Right lobe of liver (tissue), 6 donors: ENCODE data around the gene PPP1R14B. TPM values are rescaled to one million over a fixed set of nuclear protein-coding genes. Genes with fewer than 3 reads are reported as not detected.

Experiments
- ATAC-seq, 4 donors: fragments of 200-7000 bp; cut with Tn5 transposase; one replicate each; pipeline ENCODE4 v1.9.1; 2020; ENCODE audit warnings: mild to moderate bottlenecking in 4 of 4, moderate library complexity in 4 of 4
- DNase-seq, 3 donors: peaks; one replicate each; pipeline ENCODE4 v3.0.0-alpha.2; 2020
- H3K27ac ChIP-seq, 3 donors: fragments of 200-600 bp; one replicate each; pipeline ENCODE4 v1.8.0; 2022
- H3K27me3 ChIP-seq, 2 donors: fragments of 200-600 bp; one replicate each; pipeline ENCODE4 v1.8.0; 2022
- H3K36me3 ChIP-seq, 4 donors: fragments of 200-600 bp; sonication (generic) in 1 of 4; one replicate each; pipeline versions ENCODE4 v1.5.1 to v1.8.0; 2017 to 2022; ENCODE audit warnings: control low read depth in 1 of 4
- H3K4me1 ChIP-seq, 4 donors: fragments of 200-600 bp; sonication (generic) in 1 of 4; one replicate each; pipeline versions ENCODE4 v1.5.1 to v1.8.0; 2017 to 2022; ENCODE audit warnings: control low read depth in 1 of 4
- H3K4me3 ChIP-seq, 3 donors: fragments of 200-600 bp; one replicate each; pipeline ENCODE4 v1.8.0; 2022
- H3K9me3 ChIP-seq, 4 donors: fragments of 200-600 bp; sonication (generic) in 1 of 4; one replicate each; pipeline versions ENCODE4 v1.5.1 to v1.8.0; 2017 to 2022; ENCODE audit warnings: control low read depth in 1 of 4
- POLR2A ChIP-seq: fragments of 450-650 bp; IDR thresholded peaks from one replicate; pipeline ENCODE4 v1.6.1; 2017; ENCODE audit warnings: antibody characterized with exemption, mild to moderate bottlenecking
- WGBS: methylation state at CpG from one replicate; pipeline ENCODE4 v1.1.6; 2018; ENCODE audit warnings: low coverage, low lambda C conversion rate; ENCODE audit not compliant: insufficient coverage; ENCODE audit errors: missing lambda C conversion rate; 5-methylcytosine and 5-hydroxymethylcytosine counted together
- intact Hi-C, 2 donors: fragments of 100-400 bp; cut with DNase I; formaldehyde crosslinking; loops; one replicate each; pipeline versions ENCODE4 v1.11.2 to v1.14.1; 2022
- total RNA-seq, 6 experiments: library from RNA; depleted of rRNA in 2 of 6; stranded (reverse); fragments of >200 nt in 2 of 6; fragmentation: NEBNext Ultra II Directional in 3 of 6; extraction: Animal tissue kit (Norgen Biotek cat#: 25700) in 3 of 6; gene quantifications; one replicate each; pipeline versions ENCODE4 v1.1.0 to v1.2.4, GENCODE V29; 2016 to 2023
- TF ChIP-seq, protein P1 (sequence below), 4 donors: fragments of 200-600 bp in 3 of 4; fragments of 450-650 bp in 1 of 4; IDR thresholded peaks; one replicate each; pipeline versions ENCODE4 v1.5.1 to v1.8.0; 2016 to 2022; ENCODE audit warnings: antibody characterized with exemption in 4 of 4, mild to moderate bottlenecking in 2 of 4
- donor health status: DM: no; HTN: yes; CAD: no.
- donor health status: DM: no; HTN: no; CAD: no.
- donor health status: DM: no; HTN: no; CAD: no.
- donor health status: DM: no; HTN: yes; CAD: no.
- donor health status: DM: no; HTN: yes; CAD: no.

Gene PPP1R14B
- total RNA-seq, 6 experiments from 2014 or later: 34.1 to 90.3 (median 49.7) TPM

DNA sequence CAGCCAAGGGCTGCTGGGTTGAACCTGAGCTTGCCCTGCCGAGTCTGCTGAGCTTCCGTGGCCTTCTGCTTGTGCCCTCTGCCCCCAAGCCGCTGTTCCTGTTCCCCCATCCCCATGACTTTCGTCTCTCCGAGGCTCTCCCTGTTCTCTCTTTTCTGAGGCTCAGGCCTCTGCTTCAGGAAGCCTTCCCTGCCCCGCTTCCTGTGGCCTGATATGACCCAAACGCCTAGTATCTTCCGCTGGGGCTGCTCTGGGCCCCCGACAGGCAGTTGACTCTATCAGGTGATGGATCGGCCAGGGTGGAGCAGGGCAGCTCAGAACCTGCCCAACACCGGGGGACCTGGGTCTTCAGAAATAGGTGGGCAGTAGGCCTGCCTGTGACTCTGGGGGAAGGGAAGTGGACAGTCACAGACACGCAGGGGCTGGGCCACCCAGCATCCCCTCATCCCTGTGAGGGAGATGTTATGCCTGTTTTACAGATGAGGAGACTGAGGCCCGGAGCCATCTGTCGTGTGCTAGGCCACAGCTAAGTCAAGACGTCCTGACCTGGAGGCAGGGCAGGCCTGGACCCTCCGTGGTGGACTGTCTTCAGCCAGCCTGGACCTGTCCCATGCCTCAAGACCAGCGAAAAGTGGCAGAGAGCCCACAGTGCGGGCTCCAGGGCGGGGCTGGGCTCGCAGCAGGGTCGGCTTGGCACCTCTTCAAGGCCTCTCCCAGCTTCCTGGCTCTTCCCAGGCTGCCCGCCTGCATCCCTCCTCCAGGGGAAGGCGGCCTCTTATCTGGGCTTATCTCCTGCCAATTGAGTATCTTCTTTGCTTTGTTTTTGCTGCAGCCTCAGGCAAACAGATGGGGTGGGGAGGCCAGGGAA lies 21.5 kb upstream of the PPP1R14B start:
- Histone ChIP-seq H3K27me3 (no peaks in the 10 kb centered on the region), H3K27ac (peak overlapping the region; percentile 91 to 92 (median 91)), H3K9me3 (no peaks in the 10 kb centered on the region), H3K36me3 (no peaks in the 10 kb centered on the region), H3K4me1 (peaks cover 0 to 28% (median 14%) of the 10 kb centered on the region in 4 donors), H3K4me3 (peak overlapping the region in 1 of 3 donors; percentile 81)
- TF ChIP-seq, protein P1, sequence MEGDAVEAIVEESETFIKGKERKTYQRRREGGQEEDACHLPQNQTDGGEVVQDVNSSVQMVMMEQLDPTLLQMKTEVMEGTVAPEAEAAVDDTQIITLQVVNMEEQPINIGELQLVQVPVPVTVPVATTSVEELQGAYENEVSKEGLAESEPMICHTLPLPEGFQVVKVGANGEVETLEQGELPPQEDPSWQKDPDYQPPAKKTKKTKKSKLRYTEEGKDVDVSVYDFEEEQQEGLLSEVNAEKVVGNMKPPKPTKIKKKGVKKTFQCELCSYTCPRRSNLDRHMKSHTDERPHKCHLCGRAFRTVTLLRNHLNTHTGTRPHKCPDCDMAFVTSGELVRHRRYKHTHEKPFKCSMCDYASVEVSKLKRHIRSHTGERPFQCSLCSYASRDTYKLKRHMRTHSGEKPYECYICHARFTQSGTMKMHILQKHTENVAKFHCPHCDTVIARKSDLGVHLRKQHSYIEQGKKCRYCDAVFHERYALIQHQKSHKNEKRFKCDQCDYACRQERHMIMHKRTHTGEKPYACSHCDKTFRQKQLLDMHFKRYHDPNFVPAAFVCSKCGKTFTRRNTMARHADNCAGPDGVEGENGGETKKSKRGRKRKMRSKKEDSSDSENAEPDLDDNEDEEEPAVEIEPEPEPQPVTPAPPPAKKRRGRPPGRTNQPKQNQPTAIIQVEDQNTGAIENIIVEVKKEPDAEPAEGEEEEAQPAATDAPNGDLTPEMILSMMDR (IDR thresholded peaks at IDR 0.05): no peak
- TF ChIP-seq POLR2A: no peak
- ATAC-seq (no peak), DNase-seq (peak in 2 of 3 donors; percentile 66 to 70)
- WGBS: 36% methylated on average over 10 of the region's 23 CpGs
- intact Hi-C loops: no loop called here

DNA sequence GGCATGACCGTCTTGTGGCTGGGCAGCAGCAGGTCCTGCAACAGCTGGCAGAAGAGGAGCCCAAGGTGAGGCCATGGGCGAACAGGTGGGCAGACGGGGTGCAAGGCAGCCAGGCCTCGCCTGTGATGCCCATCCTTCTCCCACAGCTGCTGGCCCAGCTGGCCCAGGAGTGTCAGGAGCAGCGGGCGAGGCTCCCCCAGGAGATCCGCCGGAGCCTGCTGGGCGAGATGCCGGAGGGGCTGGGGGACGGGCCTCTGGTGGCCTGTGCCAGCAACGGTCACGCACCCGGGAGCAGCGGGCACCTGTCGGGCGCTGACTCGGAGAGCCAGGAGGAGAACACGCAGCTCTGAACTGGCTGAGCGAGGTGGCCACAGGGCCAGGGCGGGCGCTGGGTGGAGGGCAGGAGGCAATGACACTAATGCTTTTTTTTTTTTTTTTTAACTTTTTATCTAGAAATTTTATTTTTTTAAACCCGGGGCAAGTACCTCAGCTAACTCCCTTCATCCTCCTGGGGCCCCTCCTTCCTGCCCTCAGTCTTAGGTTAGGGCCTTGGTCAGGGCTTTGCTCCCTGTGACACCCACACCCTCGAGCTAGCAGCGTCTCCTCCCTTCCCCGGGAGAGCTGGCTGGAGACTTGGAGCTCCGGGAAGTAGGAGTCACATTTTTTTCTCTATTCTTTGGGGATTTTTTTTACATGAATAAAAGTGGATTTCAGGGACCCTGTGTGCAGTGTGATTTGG lies 20.6 kb upstream of the PPP1R14B start:
- no peak overlapping the region for H3K4me3 ChIP-seq
- peak in 1 of 3 donors; percentile 45 for DNase-seq
- intact Hi-C loops: no loop called here
- H3K27ac ChIP-seq: peak overlapping the region in 1 of 3 donors; percentile 91
- no peaks in the 10 kb centered on the region for H3K27me3 ChIP-seq
- H3K36me3 ChIP-seq: no peaks in the 10 kb centered on the region
- no peaks in the 10 kb centered on the region for H3K9me3 ChIP-seq
- 71% methylated on average over 4 of the region's 27 CpGs for WGBS
- no peak for TF ChIP-seq POLR2A
- TF ChIP-seq, protein P1 (IDR thresholded peaks at IDR 0.05): no peak
- ATAC-seq: no peak
- H3K4me1 ChIP-seq: peaks cover 0 to 20% (median 10%) of the 10 kb centered on the region in 4 donors

DNA sequence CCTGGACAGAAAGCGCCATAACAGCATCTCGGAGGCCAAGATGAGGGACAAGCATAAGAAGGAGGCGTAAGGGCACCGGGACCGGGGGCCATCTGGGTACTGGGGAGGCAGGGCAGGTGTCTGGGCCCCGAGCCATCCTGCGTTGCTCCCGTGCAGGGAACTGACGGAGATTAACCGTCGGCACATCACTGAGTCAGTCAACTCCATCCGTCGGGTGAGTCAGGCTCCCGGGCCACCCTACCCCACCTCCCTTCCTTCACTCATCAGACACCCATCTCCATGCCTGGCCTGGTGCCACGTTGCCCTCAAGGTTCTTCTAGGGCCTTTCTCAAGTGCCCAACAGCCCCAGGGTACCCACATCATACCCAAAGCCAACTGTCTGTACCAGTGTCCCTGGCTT lies 19.6 kb upstream of the PPP1R14B start:
- intact Hi-C loops: no loop called here
- no CpG with 5 or more reads among the region's 15 CpGs for WGBS
- Histone ChIP-seq H3K27ac (no peak overlapping the region), H3K9me3 (no peaks in the 10 kb centered on the region), H3K27me3 (no peaks in the 10 kb centered on the region), H3K4me1 (peaks cover 0 to 11% (median 7%) of the 10 kb centered on the region in 4 donors), H3K36me3 (no peaks in the 10 kb centered on the region), H3K4me3 (no peak overlapping the region)
- DNase-seq: no peak
- no peak for TF ChIP-seq POLR2A
- TF ChIP-seq, protein P1 (IDR thresholded peaks at IDR 0.05): no peak
- no peak for ATAC-seq

DNA sequence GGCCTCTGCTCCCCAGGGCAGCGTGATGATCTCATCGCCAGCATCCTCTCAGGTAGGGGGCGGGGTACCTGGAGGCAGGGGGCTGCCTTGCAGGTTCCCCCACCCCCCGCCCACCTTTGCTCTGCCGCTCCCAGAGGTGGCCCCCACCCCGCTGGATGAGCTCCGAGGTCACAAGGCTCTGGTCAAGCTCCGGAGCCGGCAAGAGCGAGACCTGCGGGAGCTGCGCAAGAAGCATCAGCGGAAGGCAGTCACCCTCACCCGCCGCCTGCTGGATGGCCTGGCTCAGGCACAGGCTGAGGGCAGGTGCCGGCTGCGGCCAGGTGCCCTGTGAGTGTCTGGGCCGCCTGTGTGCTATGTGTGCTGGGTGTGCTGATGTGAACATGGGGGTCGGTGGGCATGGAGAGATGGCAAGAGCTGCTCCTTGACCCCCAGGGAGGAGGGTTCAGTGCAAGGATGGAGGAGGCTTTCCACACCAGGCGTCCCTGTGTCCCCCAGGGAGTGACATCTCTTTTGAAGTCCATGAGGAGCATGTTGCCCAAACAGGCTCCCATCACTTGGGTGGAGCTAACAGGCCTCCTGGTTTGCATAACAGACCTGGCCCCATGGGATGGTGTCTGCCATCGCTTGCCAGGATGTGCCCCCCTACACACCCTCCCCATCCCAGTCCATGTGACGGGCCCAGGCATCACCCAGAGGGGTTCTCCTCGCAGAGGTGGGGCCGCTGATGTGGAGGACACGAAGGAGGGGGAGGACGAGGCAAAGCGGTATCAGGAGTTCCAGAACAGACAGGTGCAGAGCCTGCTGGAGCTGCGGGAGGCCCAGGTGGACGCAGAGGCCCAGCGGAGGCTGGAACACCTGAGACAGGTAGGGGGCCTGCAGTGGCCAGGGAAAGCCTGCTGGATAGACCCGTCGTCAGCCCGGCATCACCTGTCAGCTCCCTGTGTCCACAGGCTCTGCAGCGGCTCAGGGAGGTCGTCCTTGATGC lies 18.7 kb upstream of the PPP1R14B start:
- H3K27me3 ChIP-seq: no peaks in the 10 kb centered on the region
- 79% methylated on average over 9 of the region's 35 CpGs for WGBS
- H3K27ac ChIP-seq: no peak overlapping the region
- no peaks in the 10 kb centered on the region for H3K9me3 ChIP-seq
- TF ChIP-seq, protein P1 (IDR thresholded peaks at IDR 0.05): no peak
- no peak for TF ChIP-seq POLR2A
- no peak for DNase-seq
- intact Hi-C loops: no loop called here
- H3K36me3 ChIP-seq: no peaks in the 10 kb centered on the region
- no peak for ATAC-seq
- no peak overlapping the region for H3K4me3 ChIP-seq
- H3K4me1 ChIP-seq: peaks cover 0 to 11% (median 7%) of the 10 kb centered on the region in 4 donors
